ENCODE results near the gene NACA2.

The NACA2 gene

GRCh38 chr17:61543786-61544415 is 47.1 kb downstream of the NACA2 start:
- DNase-seq: no peak

GRCh38 chr17:61542027-61542426 is 49.0 kb downstream of the NACA2 start:
- no peak for DNase-seq

GRCh38 chr17:61540874-61541273 is 50.1 kb downstream of the NACA2 start:
- DNase-seq: no peak
